HepG2 (cell line): ENCODE data around the gene ARHGAP10.

ENCODE experiments used
- CTCF ChIP-seq: sonication (generic); formaldehyde crosslinking; IDR thresholded peaks from 2 replicates; pipeline ENCODE4 v1.5.0; 2020; ENCODE audit warnings: mild to moderate bottlenecking, missing genetic modification reagents, moderate library complexity
- HMGXB4 ChIP-seq, 2 experiments: sonication (generic) in 1 of 2; formaldehyde crosslinking in 1 of 2; IDR thresholded peaks; 2 replicates each; pipeline versions ENCODE4 v1.4.0 to v1.6.1; 2018 to 2020; ENCODE audit warnings: missing genetic modification reagents in 2 of 2, borderline replicate concordance in 1 of 2, low read depth in 1 of 2, mild to moderate bottlenecking in 1 of 2, missing biosample characterization in 1 of 2
- PCBP2 ChIP-seq: fragments of 200-400 bp; formaldehyde crosslinking; optimal IDR thresholded peaks from 2 replicates; pipeline ENCODE3; 2018; ENCODE audit warnings: low read length, low read depth; ENCODE audit not compliant: poor library complexity, severe bottlenecking
- POLR2A ChIP-seq, 2 experiments: IDR thresholded peaks; 2 replicates each; pipeline ENCODE4 v1.6.1; 2011; ENCODE audit warnings: low read depth in 2 of 2, low read length in 2 of 2, mild to moderate bottlenecking in 1 of 2, moderate library complexity in 1 of 2; ENCODE audit not compliant: insufficient read depth in 1 of 2
- SMC3 ChIP-seq: IDR thresholded peaks from 2 replicates; pipeline ENCODE4 v1.6.1; 2011; ENCODE audit warnings: low read length, improper control_type of control experiment
- SNAI1 ChIP-seq: sonication (generic); formaldehyde crosslinking; IDR thresholded peaks from 2 replicates; pipeline ENCODE4 v1.5.0; 2020; ENCODE audit warnings: mild to moderate bottlenecking, missing genetic modification reagents, borderline replicate concordance
- YY1 ChIP-seq: IDR thresholded peaks from 2 replicates; pipeline ENCODE4 v1.6.1; 2011; ENCODE audit warnings: low read length, low read depth, moderate library complexity, mild to moderate bottlenecking; ENCODE audit not compliant: insufficient read depth, insufficient replicate concordance

GRCh38 chr4:148097801-148098200 lies 365.9 kb downstream of the ARHGAP10 start:
- no peak for TF ChIP-seq POLR2A (IDR thresholded peaks at IDR 0.05; ENCODE audit: insufficient read depth in 1 of 2, low read depth in 2 of 2, low read length in 2 of 2)
- no peak for TF ChIP-seq SNAI1 (CRISPR knock-in tag)
- no peak for TF ChIP-seq HMGXB4 (CRISPR knock-in tag; IDR thresholded peaks at IDR 0.05; ENCODE audit: borderline replicate concordance in 1 of 2, low read depth in 1 of 2)
- TF ChIP-seq CTCF (CRISPR knock-in tag) = no peak
- TF ChIP-seq PCBP2 = no peak
- TF ChIP-seq YY1 = no peak
- TF ChIP-seq SMC3 = no peak
